Uterus (tissue), 4 donors: ENCODE data around the gene GABARAPL2. TPM values are rescaled to one million over a fixed set of nuclear protein-coding genes. Genes with fewer than 3 reads are reported as not detected.
A peak's percentile ranks its signal among the peaks of the same experiment; 100 is the strongest.
"Not testable (repeated sequence)": the region's sequence is repeated elsewhere in the genome, so short reads cannot be mapped to it uniquely, and the experiment has no call there.

Experiments
- DNase-seq, 2 donors: peaks; one replicate each; pipeline ENCODE4 v3.0.0-alpha.2; 2019 to 2020
- H3K27ac ChIP-seq, 2 donors: fragments of 200-600 bp; sonication (generic); 1 replicate in 1 of 2; 2 replicates in 1 of 2; pipeline ENCODE4 v1.5.1; 2016 to 2018
- H3K27me3 ChIP-seq, 2 donors: fragments of 200-600 bp; sonication (generic); one replicate each; pipeline ENCODE4 v1.5.1; 2018 to 2019; ENCODE audit warnings: control low read depth in 1 of 2
- H3K36me3 ChIP-seq, 2 donors: fragments of 200-600 bp; sonication (generic); one replicate each; pipeline ENCODE4 v1.5.1; 2019; ENCODE audit warnings: control low read depth in 1 of 2
- H3K4me1 ChIP-seq, 2 donors: fragments of 200-600 bp; sonication (generic); one replicate each; pipeline ENCODE4 v1.5.1; 2018 to 2019; ENCODE audit warnings: control low read depth in 1 of 2
- H3K4me3 ChIP-seq, 2 donors: fragments of 200-600 bp; sonication (generic); 1 replicate in 1 of 2; 2 replicates in 1 of 2; pipeline ENCODE4 v1.5.1; 2018 to 2019; ENCODE audit warnings: mild to moderate bottlenecking in 1 of 2
- H3K9me3 ChIP-seq, 2 donors: fragments of 200-600 bp; sonication (generic); one replicate each; pipeline ENCODE4 v1.5.1; 2019; ENCODE audit warnings: control low read depth in 1 of 2
- CTCF ChIP-seq, 4 experiments: fragments of 200-600 bp in 2 of 4; fragments of 450-650 bp in 2 of 4; sonication (generic) in 2 of 4; IDR thresholded peaks; one replicate each; pipeline ENCODE4 v1.5.1; 2016 to 2019; ENCODE audit warnings: antibody characterized with exemption in 4 of 4, mild to moderate bottlenecking in 2 of 4, moderate library complexity in 1 of 4
- POLR2A ChIP-seq, 2 donors: fragments of 450-650 bp; IDR thresholded peaks; one replicate each; pipeline ENCODE4 v1.6.1; 2016; ENCODE audit warnings: antibody characterized with exemption in 2 of 2, mild to moderate bottlenecking in 1 of 2, moderate library complexity in 1 of 2
- intact Hi-C: fragments of 100-400 bp; cut with DNase I; formaldehyde crosslinking; loops from one replicate; pipeline ENCODE4 v1.15.1; 2023; ENCODE audit warnings: low total_unique reads
- total RNA-seq, 4 donors: library from RNA; depleted of rRNA in 3 of 4; stranded (reverse); fragments of >200 nt in 3 of 4; gene quantifications; one replicate each; pipeline versions ENCODE4 v1.1.0 to v1.2.4, GENCODE V29; 2014 to 2023
- donor health status: DM: yes; HTN: yes; CAD: no.

Gene GABARAPL2
- total RNA-seq, 4 donors from 2014 or later: 19.0 to 95.9 (median 79.5) TPM

GRCh38 chr16:75579281-75579834 is 13.2 kb downstream of the GABARAPL2 start:
- intact Hi-C loops: no loop called here
- H3K36me3 ChIP-seq: no peaks in the 10 kb centered on the region
- TF ChIP-seq POLR2A (IDR thresholded peaks at IDR 0.05): no peak
- no peak for TF ChIP-seq CTCF (IDR thresholded peaks at IDR 0.05)
- DNase-seq: no peak
- no peaks in the 10 kb centered on the region for H3K27me3 ChIP-seq
- H3K4me1 ChIP-seq: no peaks in the 10 kb centered on the region
- H3K4me3 ChIP-seq: no peak overlapping the region
- no peaks in the 10 kb centered on the region for H3K9me3 ChIP-seq
- H3K27ac ChIP-seq: peak overlapping the region; percentile 5

- Histone ChIP-seq H3K36me3 (no peaks in the 10 kb centered on the region), H3K9me3 (no peaks in the 10 kb centered on the region), H3K27ac (no peak overlapping the region), H3K4me3 (no peak overlapping the region), H3K4me1 (no peaks in the 10 kb centered on the region), H3K27me3 (no peaks in the 10 kb centered on the region)
- DNase-seq: no peak
- TF ChIP-seq CTCF (IDR thresholded peaks at IDR 0.05) (no peak), POLR2A (IDR thresholded peaks at IDR 0.05) (no peak)
- intact Hi-C loops: no loop called here
Measured at GRCh38 chr16:75584108-75584507, 17.9 kb downstream of the GABARAPL2 start.

GRCh38 chr16:75588716-75589115 is 22.5 kb downstream of the GABARAPL2 start:
- no peak overlapping the region for H3K27ac ChIP-seq
- H3K4me3 ChIP-seq: no peak overlapping the region
- no peaks in the 10 kb centered on the region for H3K9me3 ChIP-seq
- no peak for DNase-seq
- H3K36me3 ChIP-seq: no peaks in the 10 kb centered on the region
- intact Hi-C loops: no loop called here
- no peaks in the 10 kb centered on the region for H3K27me3 ChIP-seq
- TF ChIP-seq POLR2A (IDR thresholded peaks at IDR 0.05) (no peak), CTCF (IDR thresholded peaks at IDR 0.05) (no peak)
- H3K4me1 ChIP-seq: peaks cover 0 to 3% of the 10 kb centered on the region in 2 donors

- Histone ChIP-seq H3K4me3 (no peak overlapping the region), H3K27me3 (no peaks in the 10 kb centered on the region), H3K9me3 (no peaks in the 10 kb centered on the region), H3K4me1 (peaks cover 0 to 3% of the 10 kb centered on the region in 2 donors), H3K36me3 (no peaks in the 10 kb centered on the region), H3K27ac (peak overlapping the region in 1 of 2 donors; percentile 86)
- intact Hi-C loops: no loop called here
- no peak for DNase-seq
- TF ChIP-seq POLR2A (IDR thresholded peaks at IDR 0.05): no peak
- TF ChIP-seq CTCF (IDR thresholded peaks at IDR 0.05): no peak
Measured at GRCh38 chr16:75589306-75589705, 23.1 kb downstream of the GABARAPL2 start.

- H3K27ac ChIP-seq: peak overlapping the region; percentile 80 to 86
Measured at GRCh38 chr16:75590920-75591843, 25.0 kb downstream of the GABARAPL2 start.

GRCh38 chr16:75591927-75592326 is 25.7 kb downstream of the GABARAPL2 start:
- H3K27ac ChIP-seq: peak overlapping the region in 1 of 2 donors; percentile 86
- H3K4me3 ChIP-seq, intact Hi-C loops: not testable (repeated sequence)

More at GRCh38 chr16:75590920-75591843, 25.0 kb downstream of the GABARAPL2 start:
- H3K9me3 ChIP-seq: no peaks in the 10 kb centered on the region
- H3K4me3 ChIP-seq: no peak overlapping the region
- intact Hi-C loops: no loop called here
- no peaks in the 10 kb centered on the region for H3K36me3 ChIP-seq
- peaks cover 0 to 3% of the 10 kb centered on the region in 2 donors for H3K4me1 ChIP-seq
- peak; percentile 72 to 77 for DNase-seq
- no peaks in the 10 kb centered on the region for H3K27me3 ChIP-seq
- peak in 1 of 4 experiments; percentile 19 for TF ChIP-seq CTCF (IDR thresholded peaks at IDR 0.05)
- no peak for TF ChIP-seq POLR2A (IDR thresholded peaks at IDR 0.05)

More at GRCh38 chr16:75591927-75592326, 25.7 kb downstream of the GABARAPL2 start:
- H3K9me3 ChIP-seq, DNase-seq, H3K36me3 ChIP-seq, H3K4me1 ChIP-seq, H3K27me3 ChIP-seq: not testable (repeated sequence)
